ENCODE measurements around the gene PRAMEF1. TPM values are rescaled to one million over a fixed set of nuclear protein-coding genes. Genes with fewer than 3 reads are reported as not detected.
"Not testable (repeated sequence)": the region's sequence is repeated elsewhere in the genome, so short reads cannot be mapped to it uniquely, and the experiment has no call there.

Gene PRAMEF1
- total RNA-seq, 1 donor from 2014 or later, result not detected

- not testable (repeated sequence) for H3K4me1 Mint-ChIP-seq (ENCODE audit: low read depth); H3K27ac Mint-ChIP-seq (ENCODE audit: unreplicated experiment); H3K36me3 Mint-ChIP-seq (ENCODE audit: low read depth); H3K4me3 Mint-ChIP-seq (ENCODE audit: unreplicated experiment); H3K27me3 Mint-ChIP-seq (ENCODE audit: low read depth); DNase-seq (ENCODE audit: low spot score)
- peak; percentile 66 for TF ChIP-seq CTCF (IDR thresholded peaks at IDR 0.05)
- H3K9me3 Mint-ChIP-seq (ENCODE audit: low read depth), result peaks cover 15% of the 10 kb centered on the region
Observed at GRCh38 chr1:12781488-12781887, 9.7 kb upstream of the PRAMEF1 start.

GRCh38 chr1:12783783-12784182 lies 7.4 kb upstream of the PRAMEF1 start:
- peak; percentile 59 for TF ChIP-seq CTCF (IDR thresholded peaks at IDR 0.05)
- not testable (repeated sequence) for H3K4me3 Mint-ChIP-seq (ENCODE audit: unreplicated experiment); H3K4me1 Mint-ChIP-seq (ENCODE audit: low read depth); DNase-seq (ENCODE audit: low spot score); H3K36me3 Mint-ChIP-seq (ENCODE audit: low read depth); H3K27ac Mint-ChIP-seq (ENCODE audit: unreplicated experiment); H3K27me3 Mint-ChIP-seq (ENCODE audit: low read depth)
- peaks cover 15% of the 10 kb centered on the region for H3K9me3 Mint-ChIP-seq (ENCODE audit: low read depth)

- H3K36me3 Mint-ChIP-seq (ENCODE audit: low read depth); H3K4me1 Mint-ChIP-seq (ENCODE audit: low read depth); H3K27ac Mint-ChIP-seq (ENCODE audit: unreplicated experiment); DNase-seq (ENCODE audit: low spot score); H3K27me3 Mint-ChIP-seq (ENCODE audit: low read depth); H3K4me3 Mint-ChIP-seq (ENCODE audit: unreplicated experiment): not testable (repeated sequence)
- peaks cover 15% of the 10 kb centered on the region for H3K9me3 Mint-ChIP-seq (ENCODE audit: low read depth)
Observed at GRCh38 chr1:12784729-12785128, 6.5 kb upstream of the PRAMEF1 start.

GRCh38 chr1:12798911-12799310 lies 7.7 kb downstream of the PRAMEF1 start:
- TF ChIP-seq CTCF (IDR thresholded peaks at IDR 0.05), result no peak
- Mint-ChIP-seq H3K4me1 (ENCODE audit: low read depth) (no peaks in the 10 kb centered on the region), H3K36me3 (ENCODE audit: low read depth) (no peaks in the 10 kb centered on the region), H3K27ac (ENCODE audit: unreplicated experiment) (no peak overlapping the region), H3K4me3 (ENCODE audit: unreplicated experiment) (no peak overlapping the region), H3K9me3 (ENCODE audit: low read depth) (peaks cover 7% of the 10 kb centered on the region), H3K27me3 (ENCODE audit: low read depth) (peaks cover 1% of the 10 kb centered on the region)
- no peak for DNase-seq (ENCODE audit: low spot score)

GRCh38 chr1:12799730-12800129 lies 8.5 kb downstream of the PRAMEF1 start:
- Mint-ChIP-seq H3K27ac (ENCODE audit: unreplicated experiment) (no peak overlapping the region), H3K36me3 (ENCODE audit: low read depth) (no peaks in the 10 kb centered on the region), H3K4me1 (ENCODE audit: low read depth) (no peaks in the 10 kb centered on the region), H3K9me3 (ENCODE audit: low read depth) (peaks cover 13% of the 10 kb centered on the region), H3K27me3 (ENCODE audit: low read depth) (peaks cover 1% of the 10 kb centered on the region), H3K4me3 (ENCODE audit: unreplicated experiment) (no peak overlapping the region)
- no peak for DNase-seq (ENCODE audit: low spot score)
- no peak for TF ChIP-seq CTCF (IDR thresholded peaks at IDR 0.05)

- H3K27ac Mint-ChIP-seq (ENCODE audit: unreplicated experiment), result no peak overlapping the region
- TF ChIP-seq CTCF (IDR thresholded peaks at IDR 0.05), result no peak
- peaks cover 2% of the 10 kb centered on the region for H3K27me3 Mint-ChIP-seq (ENCODE audit: low read depth)
- H3K36me3 Mint-ChIP-seq (ENCODE audit: low read depth), result peaks cover 1% of the 10 kb centered on the region
- DNase-seq (ENCODE audit: low spot score), result no peak
- H3K4me3 Mint-ChIP-seq (ENCODE audit: unreplicated experiment), result no peak overlapping the region
- H3K9me3 Mint-ChIP-seq (ENCODE audit: low read depth), result peaks cover 11% of the 10 kb centered on the region
- H3K4me1 Mint-ChIP-seq (ENCODE audit: low read depth), result no peaks in the 10 kb centered on the region
Observed at GRCh38 chr1:12809933-12810332, 18.7 kb downstream of the PRAMEF1 start.
